NCI-H2171 (cell line): ENCODE results near the gene GRIP2.

Source experiments
- DNase-seq: peaks from one replicate; lab custom pipeline; 2025; lab: John Stamatoyannopoulos, UW

The GRIP2 gene

DNA sequence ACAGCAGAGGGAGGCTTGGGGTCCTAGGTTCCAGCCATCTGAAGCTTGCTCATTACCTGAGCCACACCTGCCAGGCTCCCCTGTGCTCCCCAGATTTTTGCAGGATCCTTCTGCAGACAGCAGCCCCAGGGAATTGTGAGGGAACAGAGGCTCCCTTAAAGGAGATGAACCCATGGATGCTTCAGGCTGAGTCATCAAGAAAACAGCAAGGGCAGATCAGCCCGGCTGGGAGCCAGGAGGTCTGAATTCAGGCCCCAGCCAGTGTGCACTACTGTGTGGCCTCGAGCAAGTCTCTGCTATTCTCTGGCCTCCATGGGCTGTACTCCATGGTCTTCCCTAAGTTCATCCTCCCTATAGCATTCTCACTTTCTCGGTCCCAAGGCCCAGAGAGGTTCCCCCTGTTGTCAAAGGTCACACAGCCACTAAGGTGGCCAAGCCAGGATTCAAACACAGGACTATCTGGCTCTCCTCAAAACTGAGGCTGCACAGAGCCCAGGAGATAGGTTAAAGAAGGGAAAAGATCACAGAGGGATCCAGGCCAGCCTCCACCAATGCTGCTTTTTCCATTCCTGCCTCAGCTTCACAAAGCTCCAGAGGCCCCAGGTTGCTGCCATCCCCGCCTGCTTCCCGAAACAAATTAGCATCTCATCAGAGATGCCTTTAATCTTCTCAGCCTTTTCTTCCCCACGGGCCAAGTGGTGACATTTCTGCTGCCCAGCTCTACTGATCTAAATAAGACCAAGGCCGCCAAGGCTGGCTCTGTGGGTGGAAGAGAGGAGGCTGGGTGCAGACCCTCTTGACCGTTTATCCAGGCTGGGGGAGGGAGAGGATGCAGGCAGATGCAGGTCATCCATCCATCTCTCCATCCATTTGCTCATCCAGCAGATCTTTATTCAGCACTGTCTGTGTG, 21.2 kb upstream of the GRIP2 start:
- DNase-seq, result no peak

- DNase-seq, result no peak
Observed at GRCh38 chr3:14560110-14560509, 20.0 kb upstream of the GRIP2 start.

DNA sequence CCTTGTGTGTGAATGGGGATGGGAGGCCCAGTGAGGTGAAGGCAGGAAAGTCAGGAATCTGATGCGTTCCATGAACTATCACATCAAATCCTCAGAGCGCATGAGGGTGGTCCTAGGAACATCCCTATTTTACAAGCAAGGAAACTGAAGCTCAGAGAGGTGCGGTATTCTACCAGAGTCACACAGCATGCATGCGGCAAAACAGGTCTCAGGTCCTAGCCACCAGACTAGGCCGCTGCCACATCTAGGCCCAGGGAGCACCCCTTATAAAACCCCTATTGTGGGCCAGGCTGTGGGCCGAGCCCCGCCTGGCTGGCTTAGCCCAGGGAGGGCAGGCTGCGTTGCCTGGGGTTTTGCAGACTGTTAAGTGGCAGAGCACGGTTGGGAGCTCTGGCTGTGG, 17.9 kb upstream of the GRIP2 start:
- no peak for DNase-seq

DNA sequence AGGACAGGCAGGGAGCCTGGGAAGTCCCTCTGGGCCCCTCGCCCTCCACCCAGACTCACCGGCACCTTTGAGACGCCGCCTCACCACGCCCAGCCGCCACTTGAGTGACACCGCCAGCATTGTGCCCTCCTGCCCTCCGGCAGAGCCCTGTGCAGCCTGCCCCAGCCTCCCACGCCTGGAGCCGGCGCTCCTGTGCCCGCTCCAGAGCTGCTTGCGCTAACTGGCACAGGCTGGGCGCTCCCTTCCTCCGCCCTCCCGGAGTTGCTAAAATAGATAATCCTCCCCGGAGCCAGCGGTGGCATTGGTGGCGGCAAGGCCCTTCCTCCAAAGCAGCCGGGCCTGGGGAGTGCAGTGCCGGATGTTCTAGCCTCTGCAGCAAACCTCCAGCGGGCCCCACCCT, 15.7 kb upstream of the GRIP2 start:
- no peak for DNase-seq

- DNase-seq, result no peak
Observed at GRCh38 chr3:14554715-14555114, 14.6 kb upstream of the GRIP2 start.

- DNase-seq, result no peak
Observed at GRCh38 chr3:14553871-14554270, 13.7 kb upstream of the GRIP2 start.

DNA sequence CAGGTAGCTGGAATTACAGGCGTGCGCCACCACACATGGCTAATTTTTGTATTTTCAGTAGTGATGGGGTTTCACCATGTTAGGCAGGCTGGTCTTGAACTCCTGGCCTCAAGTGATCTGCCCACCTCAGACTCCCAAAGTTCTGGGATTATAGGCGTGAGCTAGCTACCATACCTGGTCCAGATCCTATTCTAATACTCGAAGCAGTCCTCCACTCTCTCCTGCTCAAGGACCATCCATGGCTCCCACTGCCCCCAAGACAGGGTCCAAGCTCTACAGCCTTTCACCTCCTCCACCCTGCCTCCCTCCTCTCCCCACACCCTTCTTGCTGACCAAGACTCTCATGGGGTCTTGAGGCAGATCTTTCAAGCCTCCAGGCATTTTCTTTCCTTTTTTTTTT, 12.6 kb upstream of the GRIP2 start:
- no peak for DNase-seq

- no peak for DNase-seq
Observed at GRCh38 chr3:14552041-14552648, 12.0 kb upstream of the GRIP2 start.

- no peak for DNase-seq
Observed at GRCh38 chr3:14550651-14551611, 10.8 kb upstream of the GRIP2 start.

DNA sequence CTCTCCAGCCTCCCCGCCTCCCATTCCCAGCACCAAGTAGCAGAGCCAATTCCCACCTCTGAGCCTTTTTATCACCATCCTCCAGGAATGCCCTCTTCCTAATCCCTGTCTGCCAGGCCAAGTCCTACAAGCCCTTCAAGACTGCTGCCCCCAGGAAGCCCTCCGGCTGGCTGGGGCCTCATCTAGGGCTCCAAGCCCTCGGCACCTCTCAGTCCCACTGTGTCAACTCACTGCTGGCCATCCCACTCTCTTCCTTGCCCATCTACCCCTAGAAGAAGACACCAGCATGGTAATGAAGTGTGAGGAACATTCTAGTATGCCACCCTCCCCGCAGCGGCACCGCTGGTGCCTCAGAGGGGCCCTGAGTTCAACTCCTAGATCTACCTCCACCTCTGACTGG, 10.0 kb upstream of the GRIP2 start:
- DNase-seq, result no peak

GRCh38 chr3:14549256-14549919, 9.2 kb upstream of the GRIP2 start:
- no peak for DNase-seq

GRCh38 chr3:14548321-14548729, 8.2 kb upstream of the GRIP2 start:
- no peak for DNase-seq

DNA sequence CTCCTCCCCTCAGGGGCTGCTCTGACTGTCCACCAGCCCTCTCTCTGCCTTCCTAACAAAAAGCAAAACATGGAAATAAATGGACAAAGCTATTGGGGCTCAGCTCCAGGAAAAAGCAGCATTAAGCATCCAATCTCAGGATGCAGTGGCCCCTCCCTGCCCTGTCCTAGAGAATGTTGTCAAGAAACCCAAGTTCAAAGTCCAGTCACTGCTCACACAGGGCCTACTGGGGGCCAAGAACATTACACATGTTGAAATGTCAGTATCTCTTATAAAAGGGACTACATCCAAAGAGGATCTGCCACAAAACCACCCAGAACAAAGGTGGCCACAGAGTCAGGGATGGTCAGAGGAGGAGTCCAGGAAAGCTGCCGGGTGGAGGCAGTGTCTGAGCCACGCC, 7.6 kb upstream of the GRIP2 start:
- DNase-seq, result no peak

- DNase-seq, result no peak
Observed at GRCh38 chr3:14546041-14546440, 5.9 kb upstream of the GRIP2 start.

- DNase-seq, result no peak
Observed at GRCh38 chr3:14545251-14545635, 5.1 kb upstream of the GRIP2 start.

GRCh38 chr3:14544282-14545250, 4.4 kb upstream of the GRIP2 start:
- no peak for DNase-seq

DNA sequence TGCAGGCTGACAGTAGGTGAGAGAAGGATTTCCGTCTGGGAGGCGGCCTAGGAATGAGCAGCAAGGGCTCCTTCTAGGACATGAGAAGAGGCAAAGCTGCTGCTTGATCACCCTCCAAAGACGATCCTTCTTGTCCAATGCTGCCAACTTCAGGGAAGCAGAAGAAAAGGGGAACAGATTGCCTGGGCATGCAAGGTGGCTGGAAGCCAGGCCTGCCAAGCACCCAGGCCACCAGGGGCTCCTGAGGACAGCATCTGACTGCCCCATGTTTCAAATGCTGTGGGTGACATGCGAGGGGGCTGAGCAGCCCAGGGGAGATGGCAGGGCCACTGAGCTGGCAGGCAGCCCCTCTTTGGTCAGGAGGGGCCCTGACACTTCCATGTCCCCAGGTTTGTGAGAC, 3.3 kb upstream of the GRIP2 start:
- no peak for DNase-seq

GRCh38 chr3:14542656-14543055, 2.5 kb upstream of the GRIP2 start:
- DNase-seq, result no peak

DNA sequence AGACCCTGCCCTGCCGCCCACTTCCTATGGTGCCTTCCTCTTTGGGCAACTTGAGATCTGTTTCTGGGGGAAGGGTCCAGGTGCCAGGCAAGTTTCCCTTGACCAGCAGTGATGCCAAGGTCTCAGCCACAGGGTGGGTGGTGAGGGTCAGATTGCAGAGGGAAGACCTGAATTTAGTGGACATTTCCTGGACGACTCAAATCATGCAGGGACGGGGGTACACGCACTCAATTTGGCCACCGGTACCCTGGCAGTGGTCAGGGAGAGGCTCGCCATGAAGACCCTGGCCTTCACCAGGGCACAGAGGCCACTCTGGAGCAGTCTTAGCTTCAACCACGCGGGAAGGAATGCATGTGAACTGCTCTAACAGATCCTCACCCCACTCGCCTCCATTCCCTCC, 1.5 kb upstream of the GRIP2 start:
- no peak for DNase-seq

- DNase-seq, result no peak
Observed at GRCh38 chr3:14540821-14541385, 761 bp upstream of the GRIP2 start.

- DNase-seq, result no peak
Observed at GRCh38 chr3:14539384-14539741, 779 bp downstream of the GRIP2 start.
